Tibial nerve (tissue), 4 donors: Measurements from ENCODE around the gene STK16. TPM values are rescaled to one million over a fixed set of nuclear protein-coding genes. Genes with fewer than 3 reads are reported as not detected.

ENCODE experiments used
- DNase-seq, 2 donors: peaks; one replicate each; pipeline ENCODE4 v3.0.0-alpha.2; 2019; ENCODE audit warnings: low spot score in 2 of 2
- H3K27ac ChIP-seq, 4 donors: fragments of 200-600 bp; sonication (generic) in 3 of 4; one replicate each; pipeline ENCODE4 v1.5.1; 2017 to 2019; ENCODE audit warnings: mild to moderate bottlenecking in 1 of 4
- H3K27me3 ChIP-seq, 2 donors: fragments of 200-600 bp; sonication (generic) in 1 of 2; one replicate each; pipeline versions ENCODE4 v1.5.1 to v1.6.0; 2017 to 2019
- H3K36me3 ChIP-seq, 3 donors: fragments of 200-600 bp; sonication (generic); one replicate each; pipeline ENCODE4 v1.5.1; 2018 to 2019
- H3K4me1 ChIP-seq, 4 donors: fragments of 200-600 bp; sonication (generic) in 3 of 4; one replicate each; pipeline ENCODE4 v1.5.1; 2017 to 2019
- H3K4me3 ChIP-seq, 4 donors: fragments of 200-600 bp; sonication (generic) in 3 of 4; one replicate each; pipeline ENCODE4 v1.5.1; 2017 to 2019; ENCODE audit warnings: mild to moderate bottlenecking in 1 of 4, moderate library complexity in 1 of 4
- H3K9me3 ChIP-seq, 4 donors: fragments of 200-600 bp; sonication (generic) in 3 of 4; one replicate each; pipeline ENCODE4 v1.5.1; 2017 to 2019
- CTCF ChIP-seq, 5 experiments: fragments of 200-600 bp in 3 of 5; fragments of 450-650 bp in 2 of 5; sonication (generic) in 3 of 5; IDR thresholded peaks; one replicate each; pipeline ENCODE4 v1.5.1; 2016 to 2019; ENCODE audit warnings: antibody characterized with exemption in 5 of 5, mild to moderate bottlenecking in 3 of 5, moderate library complexity in 2 of 5
- EP300 ChIP-seq, 2 donors: sonication (generic); formaldehyde crosslinking; IDR thresholded peaks; one replicate each; pipeline ENCODE4 v1.6.1; 2017; ENCODE audit warnings: antibody characterized with exemption in 2 of 2, mild to moderate bottlenecking in 1 of 2
- POLR2A ChIP-seq, 2 donors: fragments of 450-650 bp; IDR thresholded peaks; one replicate each; pipeline ENCODE4 v1.6.1; 2017; ENCODE audit warnings: antibody characterized with exemption in 2 of 2, mild to moderate bottlenecking in 2 of 2, moderate library complexity in 2 of 2
- WGBS, 2 donors: methylation state at CpG; one replicate each; pipeline ENCODE4 v1.1.5; 2018; 5-methylcytosine and 5-hydroxymethylcytosine counted together
- total RNA-seq, 4 donors: library from RNA; depleted of rRNA; stranded (reverse); fragments of >200 nt; gene quantifications; one replicate each; pipeline ENCODE4 v1.1.0, GENCODE V29; 2016

STK16 gene
- total RNA-seq, 4 donors from 2014 or later = 9.6 to 17.7 (median 15.3) TPM

GRCh38 chr2:219268294-219268693 lies 23.0 kb downstream of the STK16 start:
- no peak for DNase-seq
- H3K36me3 ChIP-seq = no peaks in the 10 kb centered on the region
- no peak overlapping the region for H3K4me3 ChIP-seq
- TF ChIP-seq CTCF (IDR thresholded peaks at IDR 0.05) = no peak
- no peak for TF ChIP-seq POLR2A (IDR thresholded peaks at IDR 0.05)
- no peak for TF ChIP-seq EP300 (IDR thresholded peaks at IDR 0.05)
- no peaks in the 10 kb centered on the region for H3K27me3 ChIP-seq
- WGBS, 2 donors = 81 to 84% methylated on average over 2 of the region's 2 CpGs
- H3K9me3 ChIP-seq = no peaks in the 10 kb centered on the region
- H3K27ac ChIP-seq = no peak overlapping the region
- H3K4me1 ChIP-seq = no peaks in the 10 kb centered on the region

GRCh38 chr2:219269362-219270054 lies 24.2 kb downstream of the STK16 start:
- H3K4me3 ChIP-seq = no peak overlapping the region
- no peak for DNase-seq
- H3K9me3 ChIP-seq = no peaks in the 10 kb centered on the region
- H3K27ac ChIP-seq = no peak overlapping the region
- H3K36me3 ChIP-seq = no peaks in the 10 kb centered on the region
- WGBS, 2 donors = 66 to 67% methylated on average over 7 to 8 of the region's 8 CpGs
- no peaks in the 10 kb centered on the region for H3K27me3 ChIP-seq
- H3K4me1 ChIP-seq = no peaks in the 10 kb centered on the region
- no peak for TF ChIP-seq EP300 (IDR thresholded peaks at IDR 0.05)

DNA sequence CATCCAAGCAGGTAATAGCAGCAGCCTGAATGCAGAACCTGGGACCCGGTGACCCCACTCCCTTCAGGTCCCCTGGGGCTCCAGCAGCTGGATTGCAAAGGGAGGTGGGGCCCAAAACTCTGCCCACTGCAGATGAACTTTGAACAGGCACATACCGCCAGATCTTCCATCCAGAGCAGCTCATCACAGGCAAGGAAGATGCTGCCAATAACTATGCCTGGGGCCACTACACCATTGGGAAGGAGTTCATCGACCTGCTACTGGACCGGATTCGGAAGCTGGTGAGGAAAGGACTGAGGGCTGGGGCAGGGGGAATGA lies 24.7 kb downstream of the STK16 start:
- Histone ChIP-seq H3K27ac (no peak overlapping the region), H3K4me3 (no peak overlapping the region), H3K4me1 (no peaks in the 10 kb centered on the region), H3K27me3 (no peaks in the 10 kb centered on the region), H3K9me3 (no peaks in the 10 kb centered on the region), H3K36me3 (no peaks in the 10 kb centered on the region)
- TF ChIP-seq POLR2A (IDR thresholded peaks at IDR 0.05) (no peak), CTCF (IDR thresholded peaks at IDR 0.05) (no peak), EP300 (IDR thresholded peaks at IDR 0.05) (no peak)
- DNase-seq = no peak
- WGBS, 2 donors = 85 to 87% methylated on average over 5 of the region's 5 CpGs

- Histone ChIP-seq H3K27me3 (no peaks in the 10 kb centered on the region), H3K27ac (no peak overlapping the region), H3K4me1 (no peaks in the 10 kb centered on the region), H3K9me3 (no peaks in the 10 kb centered on the region), H3K36me3 (no peaks in the 10 kb centered on the region), H3K4me3 (no peak overlapping the region)
- WGBS, 2 donors = 54 to 88% methylated on average over 2 of the region's 2 CpGs
- no peak for DNase-seq
- TF ChIP-seq EP300 (IDR thresholded peaks at IDR 0.05) (no peak), POLR2A (IDR thresholded peaks at IDR 0.05) (no peak), CTCF (IDR thresholded peaks at IDR 0.05) (no peak)
Observed at GRCh38 chr2:219271021-219271420, 25.7 kb downstream of the STK16 start.

DNA sequence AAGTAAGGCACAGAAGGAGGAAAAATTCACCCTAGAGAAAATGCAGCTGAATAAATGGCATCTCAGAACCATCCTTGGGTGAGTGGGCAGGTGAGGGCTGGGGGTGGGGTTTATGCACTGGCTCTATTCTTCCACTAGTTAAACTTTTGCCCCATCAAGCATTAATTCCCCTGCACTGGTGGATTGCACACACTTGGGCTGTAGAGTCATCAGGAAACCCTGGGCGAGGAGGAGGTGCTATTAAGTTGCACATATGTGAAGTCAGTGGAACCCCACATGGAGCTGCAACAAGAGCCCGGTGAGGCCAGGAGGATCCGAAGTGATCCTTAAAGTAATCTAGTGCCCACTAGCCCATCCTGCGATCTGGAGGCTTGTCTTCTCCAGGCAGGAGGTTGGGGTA lies 27.1 kb downstream of the STK16 start:
- Histone ChIP-seq H3K27me3 (no peaks in the 10 kb centered on the region), H3K4me3 (no peak overlapping the region), H3K27ac (no peak overlapping the region), H3K36me3 (no peaks in the 10 kb centered on the region), H3K4me1 (peaks cover 0 to under 1% (median 0%) of the 10 kb centered on the region in 4 donors), H3K9me3 (no peaks in the 10 kb centered on the region)
- 82 to 89% methylated on average over 4 of the region's 4 CpGs for WGBS, 2 donors
- no peak for TF ChIP-seq EP300 (IDR thresholded peaks at IDR 0.05)
- TF ChIP-seq CTCF (IDR thresholded peaks at IDR 0.05) = no peak
- TF ChIP-seq POLR2A (IDR thresholded peaks at IDR 0.05) = no peak
- no peak for DNase-seq

GRCh38 chr2:219272995-219273394 lies 27.7 kb downstream of the STK16 start:
- H3K9me3 ChIP-seq = no peaks in the 10 kb centered on the region
- TF ChIP-seq CTCF (IDR thresholded peaks at IDR 0.05) (no peak), EP300 (IDR thresholded peaks at IDR 0.05) (no peak), POLR2A (IDR thresholded peaks at IDR 0.05) (no peak)
- H3K4me3 ChIP-seq = no peak overlapping the region
- DNase-seq = no peak
- no peaks in the 10 kb centered on the region for H3K36me3 ChIP-seq
- WGBS, 2 donors = 66 to 78% methylated on average over 2 of the region's 2 CpGs
- H3K27ac ChIP-seq = no peak overlapping the region
- peaks cover 0 to 7% (median 2%) of the 10 kb centered on the region in 4 donors for H3K4me1 ChIP-seq
- H3K27me3 ChIP-seq = no peaks in the 10 kb centered on the region
